Psoas muscle (tissue), 8 donors: ENCODE measurements around the gene FALEC. TPM values are rescaled to one million over a fixed set of nuclear protein-coding genes. Genes with fewer than 3 reads are reported as not detected.

ENCODE experiments used
- ATAC-seq, 4 donors: fragments of 200-7000 bp; cut with Tn5 transposase; one replicate each; pipeline ENCODE4 v1.9.1; 2020; ENCODE audit warnings: moderate library complexity in 3 of 4, mild to moderate bottlenecking in 2 of 4
- DNase-seq, 2 donors: peaks; one replicate each; pipeline ENCODE4 v3.0.0-alpha.2; 2020
- H3K27ac ChIP-seq: fragments of 200-600 bp; one replicate; pipeline ENCODE4 v1.8.0; 2022
- H3K27me3 ChIP-seq, 3 donors: fragments of 200-600 bp in 1 of 3; one replicate each; pipeline versions ENCODE4 v1.6.1 to v1.8.0; 2013 to 2022; ENCODE audit warnings: low read length in 2 of 3, mild to moderate bottlenecking in 2 of 3, moderate library complexity in 1 of 3; ENCODE audit not compliant: insufficient read depth in 3 of 3
- H3K36me3 ChIP-seq, 2 donors: fragments of 200-600 bp in 1 of 2; one replicate each; pipeline versions ENCODE4 v1.6.1 to v1.8.0; 2013 to 2022; ENCODE audit warnings: low read depth in 1 of 2, mild to moderate bottlenecking in 1 of 2, moderate library complexity in 1 of 2; ENCODE audit not compliant: insufficient read depth in 1 of 2
- H3K4me1 ChIP-seq: fragments of 200-600 bp; one replicate; pipeline ENCODE4 v1.8.0; 2022
- H3K4me3 ChIP-seq: fragments of 200-600 bp; one replicate; pipeline ENCODE4 v1.8.0; 2022; ENCODE audit warnings: mild to moderate bottlenecking
- H3K9me3 ChIP-seq: fragments of 200-600 bp; one replicate; pipeline ENCODE4 v1.8.0; 2022
- WGBS, 3 donors: extraction: QIAGEN DNeasy Blood & Tissue Kit; methylation state at CpG; one replicate each; pipeline versions ENCODE4 v1.1.6 to v1.1.7; 2013; 5-methylcytosine and 5-hydroxymethylcytosine counted together
- intact Hi-C, 2 donors: fragments of 100-400 bp; cut with DNase I; formaldehyde crosslinking; loops; one replicate each; pipeline versions ENCODE4 v1.11.0 to v1.14.2; 2022
- polyA plus RNA-seq, 3 donors: library from polyadenylated mRNA; stranded (reverse); fragments of 200-250 nt; gene quantifications; one replicate each; pipeline ENCODE4 v1.2.3, GENCODE V29; 2013
- total RNA-seq, 4 donors: library from RNA; stranded (reverse); fragmentation: NEBNext Ultra II Directional in 2 of 4; extraction: Animal tissue kit (Norgen Biotek cat#: 25700) in 2 of 4; gene quantifications; one replicate each; pipeline versions ENCODE4 v1.2.1 to v1.2.4, GENCODE V29; 2021 to 2023
- TF ChIP-seq, protein P1 (sequence below): fragments of 200-600 bp; IDR thresholded peaks from one replicate; pipeline ENCODE4 v1.8.0; 2022; ENCODE audit warnings: antibody characterized with exemption
- donor health status: healthy with polysubstance abuse.
- donor health status: DM: no; HTN: no; CAD: no; lungs with moderate emphysema.
- donor health status: Bipolar disorder and iron deficiency.
- donor health status: healthy.
- donor health status: DM: yes; HTN: yes; CAD: no.
- donor health status: DM: no; HTN: no; CAD: no.
- donor health status: DM: no; HTN: no; CAD: no.
- donor health status: DM: yes; HTN: yes; CAD: no.

Gene FALEC
- total and polyA plus RNA-seq, 7 donors = 0.38 to 1.2 (median 0.39) TPM; not detected in 4

- Histone ChIP-seq H3K4me1 (peaks cover 54% of the 10 kb centered on the region), H3K36me3 (peaks cover 2 to 30% of the 10 kb centered on the region in 2 donors)
- WGBS, 3 donors = 14 to 45% (median 38%) methylated on average over 4 of the region's 4 CpGs
Measured at GRCh38 chr1:150473659-150474058, 41.9 kb upstream of the FALEC start.

GRCh38 chr1:150474869-150475268 is 40.7 kb upstream of the FALEC start:
- DNase-seq (no peak), ATAC-seq (no peak)
- peaks cover 54% of the 10 kb centered on the region for H3K4me1 ChIP-seq
- no peaks in the 10 kb centered on the region for H3K27me3 ChIP-seq
- intact Hi-C loops = loop anchor here in 1 of 2 donors (5.0 to 10.0 kb wide), 2 partner anchors 42 to 150 kb away; partner anchors contain the start of genes ENSA and FALEC
- peaks cover 2 to 28% of the 10 kb centered on the region in 2 donors for H3K36me3 ChIP-seq
- peak overlapping the region; percentile 2 for H3K4me3 ChIP-seq
- H3K9me3 ChIP-seq = no peaks in the 10 kb centered on the region
- TF ChIP-seq, protein P1, sequence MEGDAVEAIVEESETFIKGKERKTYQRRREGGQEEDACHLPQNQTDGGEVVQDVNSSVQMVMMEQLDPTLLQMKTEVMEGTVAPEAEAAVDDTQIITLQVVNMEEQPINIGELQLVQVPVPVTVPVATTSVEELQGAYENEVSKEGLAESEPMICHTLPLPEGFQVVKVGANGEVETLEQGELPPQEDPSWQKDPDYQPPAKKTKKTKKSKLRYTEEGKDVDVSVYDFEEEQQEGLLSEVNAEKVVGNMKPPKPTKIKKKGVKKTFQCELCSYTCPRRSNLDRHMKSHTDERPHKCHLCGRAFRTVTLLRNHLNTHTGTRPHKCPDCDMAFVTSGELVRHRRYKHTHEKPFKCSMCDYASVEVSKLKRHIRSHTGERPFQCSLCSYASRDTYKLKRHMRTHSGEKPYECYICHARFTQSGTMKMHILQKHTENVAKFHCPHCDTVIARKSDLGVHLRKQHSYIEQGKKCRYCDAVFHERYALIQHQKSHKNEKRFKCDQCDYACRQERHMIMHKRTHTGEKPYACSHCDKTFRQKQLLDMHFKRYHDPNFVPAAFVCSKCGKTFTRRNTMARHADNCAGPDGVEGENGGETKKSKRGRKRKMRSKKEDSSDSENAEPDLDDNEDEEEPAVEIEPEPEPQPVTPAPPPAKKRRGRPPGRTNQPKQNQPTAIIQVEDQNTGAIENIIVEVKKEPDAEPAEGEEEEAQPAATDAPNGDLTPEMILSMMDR = no peak
- H3K27ac ChIP-seq = peak overlapping the region; percentile 81
- 61 to 68% (median 67%) methylated on average over 4 of the region's 4 CpGs for WGBS, 3 donors

More at GRCh38 chr1:150473659-150474058, 41.9 kb upstream of the FALEC start:
- Histone ChIP-seq H3K4me3 (no peak overlapping the region), H3K9me3 (no peaks in the 10 kb centered on the region), H3K27ac (peak overlapping the region; percentile 81), H3K27me3 (no peaks in the 10 kb centered on the region)
- TF ChIP-seq, protein P1 = no peak
- DNase-seq = peak; percentile 30 to 72
- ATAC-seq = peak; percentile 79 to 84 (median 81)
- intact Hi-C loops = loop anchor here in 1 of 2 donors (10.0 kb wide), 1 partner anchor 151 kb away; the partner anchor contains the start of gene ENSA

- TF ChIP-seq, protein P1 = no peak
- no peak overlapping the region for H3K4me3 ChIP-seq
- no peaks in the 10 kb centered on the region for H3K9me3 ChIP-seq
- ATAC-seq (no peak), DNase-seq (no peak)
- H3K36me3 ChIP-seq = peaks cover 0 to 9% of the 10 kb centered on the region in 2 donors
- 59 to 72% (median 64%) methylated on average over 3 of the region's 3 CpGs for WGBS, 3 donors
- peak overlapping the region; percentile 81 for H3K27ac ChIP-seq
- peaks cover 54% of the 10 kb centered on the region for H3K4me1 ChIP-seq
- intact Hi-C loops = loop anchor here in 1 of 2 donors (5.0 to 10.0 kb wide), 2 partner anchors 41 to 148 kb away; partner anchors contain the start of genes ENSA and FALEC
- H3K27me3 ChIP-seq = no peaks in the 10 kb centered on the region
Measured at GRCh38 chr1:150476754-150477153, 38.8 kb upstream of the FALEC start.

- ATAC-seq (peak; percentile 90 to 96 (median 94)), DNase-seq (peak; percentile 26 to 81)
- intact Hi-C loops = loop anchor here in 1 of 2 donors (5.0 to 10.0 kb wide), 2 partner anchors 40 to 147 kb away; partner anchors contain the start of genes ENSA and FALEC
Measured at GRCh38 chr1:150477320-150477719, 38.2 kb upstream of the FALEC start.

More at GRCh38 chr1:150477320-150477719, 38.2 kb upstream of the FALEC start:
- no peak overlapping the region for H3K4me3 ChIP-seq
- H3K36me3 ChIP-seq = peaks cover 0 to 3% of the 10 kb centered on the region in 2 donors
- H3K4me1 ChIP-seq = peaks cover 54% of the 10 kb centered on the region
- TF ChIP-seq, protein P1 = no peak
- no peaks in the 10 kb centered on the region for H3K27me3 ChIP-seq
- no peaks in the 10 kb centered on the region for H3K9me3 ChIP-seq
- peak overlapping the region; percentile 81 for H3K27ac ChIP-seq
- 29 to 37% (median 33%) methylated on average over 1 of the region's 1 CpG for WGBS, 3 donors
